Measurements from ENCODE around the gene ZNF184.

Gene ZNF184

DNA sequence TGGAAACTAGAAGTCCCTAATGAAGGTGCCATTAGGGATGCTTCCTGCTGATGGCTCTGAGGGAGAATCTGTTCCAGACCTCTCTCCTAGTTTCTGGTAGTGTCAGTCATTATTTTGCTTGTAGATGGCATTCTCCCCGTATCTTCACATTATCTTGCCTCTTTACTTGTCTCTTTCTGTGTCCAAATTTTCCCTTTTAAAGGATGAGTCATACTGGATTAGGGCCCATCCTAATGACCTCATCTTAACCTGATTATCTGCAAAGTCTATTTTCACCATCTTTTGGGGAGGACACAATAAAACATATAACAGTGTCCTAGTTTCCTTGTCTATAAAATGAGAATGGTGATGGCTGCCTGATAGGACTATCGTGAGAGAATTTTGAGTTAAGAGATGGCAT lies 57.0 kb downstream of the ZNF184 start:
- no peak for DNase-seq

DNA sequence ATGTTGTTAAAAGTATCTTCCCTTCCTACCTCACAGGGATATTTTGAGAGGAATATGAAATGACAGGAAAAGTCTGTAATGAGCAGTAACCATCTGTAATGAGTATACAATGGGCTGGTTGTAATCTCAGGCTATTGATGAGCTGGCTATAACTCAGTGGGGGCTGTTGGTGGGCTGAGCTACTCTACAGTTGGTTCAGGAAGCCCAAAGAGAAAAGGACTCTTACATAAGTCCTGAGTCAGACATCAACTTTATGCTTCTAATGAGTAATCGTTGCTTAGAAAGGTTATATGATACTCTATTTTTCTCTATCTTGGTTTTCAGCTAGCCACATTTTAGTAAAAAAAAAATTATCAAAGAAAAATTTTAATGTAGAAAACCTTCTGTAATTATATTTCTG lies 57.9 kb downstream of the ZNF184 start:
- no peak for DNase-seq

DNA sequence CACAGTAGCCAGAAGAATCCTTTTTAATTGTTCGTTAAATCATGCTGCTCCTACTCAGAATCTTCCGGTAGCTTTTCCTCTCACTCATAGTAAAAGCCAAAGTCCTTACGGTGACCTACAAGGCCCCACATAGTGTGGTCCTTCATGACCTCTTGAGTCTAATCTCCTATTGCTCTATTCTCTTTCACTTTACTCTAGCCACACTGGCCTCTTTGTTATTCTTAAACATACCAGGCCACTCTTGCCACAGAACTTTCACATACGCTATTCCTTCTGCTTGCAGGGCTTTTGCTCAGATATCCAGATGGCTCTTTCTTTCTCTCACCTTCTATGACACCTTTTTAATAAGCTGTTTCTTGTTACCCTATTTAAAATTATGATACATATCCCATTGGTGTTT lies 58.6 kb downstream of the ZNF184 start:
- no peak for DNase-seq

DNA sequence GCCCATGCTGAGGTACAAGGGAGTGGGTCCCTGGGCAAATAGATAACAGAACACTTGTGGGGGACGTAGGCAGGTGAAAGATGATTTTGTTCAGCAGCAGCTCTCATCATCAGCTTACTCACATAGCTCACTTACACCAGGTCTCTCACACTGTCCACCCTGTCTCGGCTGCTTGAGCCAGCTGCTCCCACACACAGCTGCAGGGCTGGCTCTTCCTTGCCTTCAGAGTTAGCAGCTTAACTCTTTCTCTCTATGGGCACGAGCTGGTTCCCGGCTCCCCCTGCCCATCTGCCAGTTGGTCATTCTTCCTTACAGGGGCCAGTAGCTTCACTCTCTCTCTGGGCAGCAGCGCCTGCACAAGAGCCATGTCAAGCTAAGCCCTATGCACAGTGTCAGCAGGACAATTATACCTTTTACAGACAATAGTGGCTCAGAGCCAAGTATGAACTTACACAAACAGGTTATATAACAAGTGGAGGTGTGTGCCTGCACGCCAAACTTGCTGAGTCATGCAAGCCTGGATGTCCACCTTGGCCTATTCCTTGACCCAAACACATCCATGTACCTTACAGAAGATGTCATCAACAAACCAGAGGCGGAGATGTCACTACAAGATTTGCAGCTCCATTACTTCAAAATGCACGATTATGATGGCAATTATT lies 65.6 kb downstream of the ZNF184 start:
- no peak for DNase-seq

DNA sequence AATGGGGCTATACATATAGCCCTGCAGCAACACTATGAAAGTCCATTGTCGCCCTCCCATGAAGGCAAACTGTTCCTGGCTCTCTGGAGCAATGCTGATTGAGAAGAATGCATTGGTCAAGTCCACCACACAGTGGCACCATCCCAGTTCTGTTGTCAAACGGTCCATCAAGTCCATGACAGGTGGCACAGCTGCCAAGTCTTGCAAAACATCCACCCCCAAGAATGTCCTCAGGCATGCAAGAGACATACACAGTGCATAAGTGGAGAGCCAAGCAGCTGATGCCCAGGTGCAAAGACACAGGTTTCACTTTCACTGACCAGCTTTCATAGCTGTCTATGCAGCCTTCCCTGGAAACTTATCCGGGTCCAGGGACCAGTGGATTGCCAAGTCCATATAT lies 66.8 kb downstream of the ZNF184 start:
- DNase-seq: no peak

DNA sequence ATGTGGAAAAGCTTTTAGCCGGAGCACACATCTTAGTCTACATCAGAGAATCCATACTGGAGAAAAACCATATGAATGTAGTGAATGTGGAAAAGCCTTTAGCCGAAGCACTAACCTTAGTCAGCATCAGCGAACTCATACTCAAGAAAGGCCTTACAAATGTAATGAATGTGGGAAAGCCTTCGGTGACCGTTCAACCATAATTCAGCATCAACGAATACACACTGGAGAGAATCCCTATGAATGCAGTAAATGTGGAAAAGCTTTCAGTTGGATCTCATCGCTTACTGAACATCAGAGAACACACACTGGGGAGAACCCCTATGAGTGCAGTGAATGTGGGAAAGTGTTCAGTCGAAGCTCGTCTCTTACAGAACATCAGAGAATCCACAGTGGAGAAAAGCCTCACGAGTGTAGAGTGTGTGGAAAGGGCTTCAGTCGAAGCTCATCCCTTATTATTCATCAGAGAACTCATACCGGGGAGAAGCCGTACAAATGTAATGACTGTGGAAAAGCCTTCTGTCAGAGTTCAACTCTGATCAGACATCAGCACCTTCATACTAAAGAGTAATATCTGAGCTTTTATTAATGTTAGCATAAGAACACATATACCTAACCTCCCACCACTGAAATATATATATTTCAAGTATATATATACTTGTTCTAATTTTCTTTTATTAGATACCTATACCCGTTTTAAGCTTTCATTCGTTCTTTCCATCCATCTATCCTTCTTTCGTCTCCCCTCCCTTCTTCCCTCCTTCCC lies 71.8 kb downstream of the ZNF184 start:
- no peak for DNase-seq

All from right hindlimb (tissue), 1 donor.